ENCODE measurements around the gene RPS6KB2.
A peak's percentile ranks its signal among the peaks of the same experiment; 100 is the strongest.
"Not testable (repeated sequence)": the region's sequence is repeated elsewhere in the genome, so short reads cannot be mapped to it uniquely, and the experiment has no call there.

The RPS6KB2 gene

DNA sequence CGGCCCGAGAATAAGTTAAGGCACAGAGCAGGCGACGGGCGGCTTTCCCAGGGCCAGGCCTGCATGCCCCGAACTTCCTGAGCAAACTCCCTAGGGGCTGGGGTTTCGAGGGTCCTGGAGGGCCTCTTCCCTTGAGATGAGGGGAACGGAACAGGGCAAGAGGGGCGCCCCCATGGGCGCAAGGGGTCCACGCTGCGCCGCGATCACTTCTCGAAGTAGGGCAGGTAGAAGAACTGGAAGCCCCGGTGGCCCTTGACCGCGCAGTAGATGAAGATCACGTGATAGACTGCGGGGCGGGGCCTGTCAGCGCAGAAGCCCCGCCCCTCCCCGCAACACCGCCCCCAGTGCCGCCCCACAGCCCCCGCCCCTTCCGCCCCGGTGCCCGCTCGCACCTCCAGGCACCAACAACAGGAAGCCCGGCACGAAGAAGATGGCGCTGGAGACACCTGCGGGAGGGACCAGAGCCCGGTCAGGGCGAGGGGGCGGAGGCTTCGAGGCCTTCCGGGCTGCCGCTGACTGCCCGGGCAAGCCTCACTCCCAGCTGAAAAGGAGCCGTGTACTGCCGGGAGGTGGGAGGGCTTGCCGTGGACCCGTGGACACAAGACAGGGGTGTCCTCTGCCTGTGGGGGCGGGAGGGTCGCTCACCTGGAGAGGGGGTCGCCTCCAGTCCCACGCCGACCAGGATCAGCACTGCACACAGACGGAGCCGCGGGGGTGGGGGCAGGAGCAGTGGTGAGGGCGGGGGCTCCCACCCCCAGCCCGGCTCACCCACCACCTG, 36.3 kb downstream of the RPS6KB2 start:
- Mint-ChIP-seq H3K36me3 (ENCODE audit: low read depth) (no peaks in the 10 kb centered on the region), H3K27ac (peak overlapping the region; percentile 61 to 88 (median 75)), H3K9me3 (no peaks in the 10 kb centered on the region), H3K4me1 (peaks cover 6% of the 10 kb centered on the region), H3K4me3 (peak overlapping the region; percentile 78 to 81 (median 81)), H3K27me3 (ENCODE audit: low read depth) (no peaks in the 10 kb centered on the region)
- TF ChIP-seq, protein P1, sequence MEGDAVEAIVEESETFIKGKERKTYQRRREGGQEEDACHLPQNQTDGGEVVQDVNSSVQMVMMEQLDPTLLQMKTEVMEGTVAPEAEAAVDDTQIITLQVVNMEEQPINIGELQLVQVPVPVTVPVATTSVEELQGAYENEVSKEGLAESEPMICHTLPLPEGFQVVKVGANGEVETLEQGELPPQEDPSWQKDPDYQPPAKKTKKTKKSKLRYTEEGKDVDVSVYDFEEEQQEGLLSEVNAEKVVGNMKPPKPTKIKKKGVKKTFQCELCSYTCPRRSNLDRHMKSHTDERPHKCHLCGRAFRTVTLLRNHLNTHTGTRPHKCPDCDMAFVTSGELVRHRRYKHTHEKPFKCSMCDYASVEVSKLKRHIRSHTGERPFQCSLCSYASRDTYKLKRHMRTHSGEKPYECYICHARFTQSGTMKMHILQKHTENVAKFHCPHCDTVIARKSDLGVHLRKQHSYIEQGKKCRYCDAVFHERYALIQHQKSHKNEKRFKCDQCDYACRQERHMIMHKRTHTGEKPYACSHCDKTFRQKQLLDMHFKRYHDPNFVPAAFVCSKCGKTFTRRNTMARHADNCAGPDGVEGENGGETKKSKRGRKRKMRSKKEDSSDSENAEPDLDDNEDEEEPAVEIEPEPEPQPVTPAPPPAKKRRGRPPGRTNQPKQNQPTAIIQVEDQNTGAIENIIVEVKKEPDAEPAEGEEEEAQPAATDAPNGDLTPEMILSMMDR (IDR thresholded peaks at IDR 0.05; ENCODE audit: unreplicated experiment in 3 of 3), result no peak

GRCh38 chr11:67465189-67465510, 36.9 kb downstream of the RPS6KB2 start:
- Mint-ChIP-seq H3K4me1 (peaks cover 6% of the 10 kb centered on the region), H3K36me3 (ENCODE audit: low read depth) (no peaks in the 10 kb centered on the region), H3K4me3 (peak overlapping the region; percentile 81), H3K27ac (peak overlapping the region; percentile 51 to 88 (median 73)), H3K27me3 (ENCODE audit: low read depth) (no peaks in the 10 kb centered on the region), H3K9me3 (no peaks in the 10 kb centered on the region)
- TF ChIP-seq, protein P1 (IDR thresholded peaks at IDR 0.05; ENCODE audit: unreplicated experiment in 3 of 3), result no peak

DNA sequence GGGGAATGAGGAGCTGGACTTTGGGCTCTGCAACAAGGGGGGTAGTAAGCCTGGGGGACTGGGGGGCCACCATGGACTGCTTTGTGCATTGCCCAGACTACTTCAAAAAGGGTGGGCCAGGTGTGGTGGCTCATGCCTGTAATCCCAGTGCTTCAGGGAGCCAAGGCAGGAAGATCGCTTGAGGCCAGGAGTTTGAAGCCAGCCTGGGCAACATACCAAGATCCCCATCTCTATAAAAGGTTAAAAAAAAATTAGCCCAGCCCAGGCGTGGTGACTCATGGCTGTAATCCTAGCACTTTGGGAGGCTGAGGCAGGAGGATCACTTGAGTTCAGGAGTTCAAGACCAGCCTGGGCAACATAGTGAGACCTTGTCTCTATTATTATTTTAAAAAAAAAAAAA, 37.2 kb downstream of the RPS6KB2 start:
- not testable (repeated sequence) for H3K9me3 Mint-ChIP-seq
- peak overlapping the region; percentile 81 for H3K4me3 Mint-ChIP-seq

DNA sequence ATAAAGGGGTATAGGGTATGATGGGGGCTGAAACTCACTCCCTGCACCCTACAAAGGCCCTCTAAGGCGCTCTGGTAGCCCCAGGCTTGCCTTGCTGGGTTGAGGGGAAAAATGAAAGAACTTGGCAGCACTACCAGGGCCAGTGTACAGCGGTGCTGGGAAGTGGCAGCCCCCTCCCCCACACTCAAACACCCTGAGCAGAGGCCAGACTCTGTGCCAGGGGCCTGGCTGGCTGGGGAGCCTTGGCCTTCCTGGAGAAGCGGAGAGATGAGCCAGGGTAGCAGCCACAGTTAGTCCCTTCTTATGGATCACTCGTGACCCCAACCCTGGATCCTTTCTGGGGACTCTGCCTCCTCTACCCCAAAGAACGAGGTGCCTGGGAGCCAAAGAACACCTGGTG, 38.1 kb downstream of the RPS6KB2 start:
- Mint-ChIP-seq H3K9me3 (no peaks in the 10 kb centered on the region), H3K27me3 (ENCODE audit: low read depth) (no peaks in the 10 kb centered on the region), H3K4me1 (peaks cover 6% of the 10 kb centered on the region), H3K27ac (peak overlapping the region in 1 of 3 experiments; percentile 30), H3K36me3 (ENCODE audit: low read depth) (no peaks in the 10 kb centered on the region), H3K4me3 (peak overlapping the region; percentile 69 to 95 (median 91))
- TF ChIP-seq, protein P1 (IDR thresholded peaks at IDR 0.05; ENCODE audit: unreplicated experiment in 3 of 3), result no peak

More for the DNA sequence above, 37.2 kb downstream of the RPS6KB2 start:
- H3K4me1 Mint-ChIP-seq; H3K27me3 Mint-ChIP-seq (ENCODE audit: low read depth); H3K36me3 Mint-ChIP-seq (ENCODE audit: low read depth): not testable (repeated sequence)
- H3K27ac Mint-ChIP-seq, result peak overlapping the region; percentile 51 to 88 (median 73)

GRCh38 chr11:67466962-67467771, 38.9 kb downstream of the RPS6KB2 start:
- Mint-ChIP-seq H3K4me3 (peak overlapping the region; percentile 91 to 95 (median 95)), H3K36me3 (ENCODE audit: low read depth) (no peaks in the 10 kb centered on the region), H3K27ac (peak overlapping the region; percentile 30 to 92 (median 50)), H3K9me3 (no peaks in the 10 kb centered on the region), H3K27me3 (ENCODE audit: low read depth) (no peaks in the 10 kb centered on the region), H3K4me1 (peaks cover 6% of the 10 kb centered on the region)
- TF ChIP-seq, protein P1 (IDR thresholded peaks at IDR 0.05; ENCODE audit: unreplicated experiment in 3 of 3), result no peak

DNA sequence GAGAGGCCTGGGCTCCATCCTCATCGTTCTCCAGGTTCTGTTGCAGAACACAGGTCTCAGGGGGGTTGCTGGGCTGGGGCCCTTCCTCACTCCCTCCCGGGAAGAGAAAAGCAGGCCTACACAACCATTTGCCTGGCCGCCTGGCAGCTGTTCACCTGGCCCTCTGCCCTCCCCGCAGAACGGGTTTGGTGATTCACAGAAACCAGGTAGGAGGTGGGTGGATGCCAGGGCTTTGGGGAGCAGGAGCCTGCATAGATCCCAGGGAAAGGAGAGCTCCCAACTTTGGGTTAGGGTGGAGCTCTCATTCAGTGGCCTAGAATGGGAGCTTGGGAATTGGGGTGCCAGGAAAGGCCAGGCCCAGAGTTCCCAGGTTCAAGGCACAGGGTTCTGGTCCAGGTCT, 39.8 kb downstream of the RPS6KB2 start:
- no peaks in the 10 kb centered on the region for H3K27me3 Mint-ChIP-seq (ENCODE audit: low read depth)
- H3K4me1 Mint-ChIP-seq, result peaks cover 6% of the 10 kb centered on the region
- H3K36me3 Mint-ChIP-seq (ENCODE audit: low read depth), result no peaks in the 10 kb centered on the region
- TF ChIP-seq, protein P1 (IDR thresholded peaks at IDR 0.05; ENCODE audit: unreplicated experiment in 3 of 3), result no peak
- H3K4me3 Mint-ChIP-seq, result peak overlapping the region; percentile 91 to 95 (median 95)
- H3K27ac Mint-ChIP-seq, result peak overlapping the region; percentile 89 to 93 (median 92)
- no peaks in the 10 kb centered on the region for H3K9me3 Mint-ChIP-seq

All from nephron (organoid).